ENCODE results near the gene LSMEM2. TPM values are rescaled to one million over a fixed set of nuclear protein-coding genes. Genes with fewer than 3 reads are reported as not detected.
"Not testable (repeated sequence)": the region's sequence is repeated elsewhere in the genome, so short reads cannot be mapped to it uniquely, and the experiment has no call there.

LSMEM2 gene
- total RNA-seq, 2 experiments from 2014 or later = not detected

- POLR2A ChIA-PET = interaction anchor here (1.6 to 5.1 kb wide), 2 partner anchors 11 to 98 kb away, joined by 6 to 47 read pairs; no protein-coding TSS in a partner anchor
- Mint-ChIP-seq H3K4me1 (peaks cover 46% of the 10 kb centered on the region), H3K9me3 (no peaks in the 10 kb centered on the region), H3K27ac (peak overlapping the region; percentile 70), H3K36me3 (peaks cover 21% of the 10 kb centered on the region), H3K4me3 (peak overlapping the region; percentile 100), H3K27me3 (no peaks in the 10 kb centered on the region)
- ATAC-seq (ENCODE audit: low read depth) (no peak), DNase-seq (no peak)
Measured at GRCh38 chr3:50239649-50240048, 39.2 kb upstream of the LSMEM2 start.

GRCh38 chr3:50241163-50241562, 37.7 kb upstream of the LSMEM2 start:
- Mint-ChIP-seq H3K27me3 (no peaks in the 10 kb centered on the region), H3K4me1 (peaks cover 51% of the 10 kb centered on the region), H3K27ac (peak overlapping the region; percentile 94), H3K4me3 (peak overlapping the region; percentile 85), H3K36me3 (peaks cover 21% of the 10 kb centered on the region), H3K9me3 (no peaks in the 10 kb centered on the region)
- POLR2A ChIA-PET = interaction anchor here (1.3 to 5.1 kb wide), 3 partner anchors 13 to 97 kb away, joined by 3 to 47 read pairs (median 6); no protein-coding TSS in a partner anchor
- DNase-seq (no peak), ATAC-seq (ENCODE audit: low read depth) (no peak)

- POLR2A ChIA-PET = interaction anchor here (0.6 to 5.1 kb wide), 5 partner anchors 10 to 99 kb away, joined by 3 to 47 read pairs (median 4); partner anchors contain the start of gene RASSF1
- H3K27me3 Mint-ChIP-seq = no peaks in the 10 kb centered on the region
- DNase-seq = peak; percentile 46
- H3K27ac Mint-ChIP-seq = peak overlapping the region; percentile 94
- H3K36me3 Mint-ChIP-seq = peaks cover 18% of the 10 kb centered on the region
- H3K9me3 Mint-ChIP-seq = no peaks in the 10 kb centered on the region
- no peak for ATAC-seq (ENCODE audit: low read depth)
- peaks cover 58% of the 10 kb centered on the region for H3K4me1 Mint-ChIP-seq
- peak overlapping the region; percentile 85 for H3K4me3 Mint-ChIP-seq
Measured at GRCh38 chr3:50241713-50242380, 37.0 kb upstream of the LSMEM2 start.

GRCh38 chr3:50242381-50242770, 36.5 kb upstream of the LSMEM2 start:
- peak overlapping the region; percentile 94 for H3K27ac Mint-ChIP-seq
- POLR2A ChIA-PET = interaction anchor here (0.6 to 5.1 kb wide), 6 partner anchors 14 to 99 kb away, joined by 3 to 47 read pairs (median 3); partner anchors contain the start of gene RASSF1
- ATAC-seq (ENCODE audit: low read depth) (no peak), DNase-seq (no peak)
- H3K9me3 Mint-ChIP-seq = no peaks in the 10 kb centered on the region
- H3K36me3 Mint-ChIP-seq = peaks cover 13% of the 10 kb centered on the region
- peaks cover 61% of the 10 kb centered on the region for H3K4me1 Mint-ChIP-seq
- peak overlapping the region; percentile 85 for H3K4me3 Mint-ChIP-seq
- H3K27me3 Mint-ChIP-seq = no peaks in the 10 kb centered on the region

GRCh38 chr3:50242851-50243542, 35.9 kb upstream of the LSMEM2 start:
- H3K27ac Mint-ChIP-seq = peak overlapping the region; percentile 94
- POLR2A ChIA-PET = interaction anchor here (0.6 to 5.1 kb wide), 6 partner anchors 7 to 98 kb away, joined by 3 to 47 read pairs (median 3); partner anchors contain the start of genes GNAI2 and RASSF1
- H3K4me1 Mint-ChIP-seq = peaks cover 60% of the 10 kb centered on the region
- no peak for ATAC-seq (ENCODE audit: low read depth)
- no peak for DNase-seq
- peak overlapping the region; percentile 85 for H3K4me3 Mint-ChIP-seq
- no peaks in the 10 kb centered on the region for H3K27me3 Mint-ChIP-seq
- no peaks in the 10 kb centered on the region for H3K9me3 Mint-ChIP-seq
- peaks cover 9% of the 10 kb centered on the region for H3K36me3 Mint-ChIP-seq

GRCh38 chr3:50243543-50243895, 35.4 kb upstream of the LSMEM2 start:
- POLR2A ChIA-PET = interaction anchor here (1.0 to 5.1 kb wide), 6 partner anchors 8 to 97 kb away, joined by 3 to 47 read pairs (median 4); partner anchors contain the start of genes GNAI2 and RASSF1
- Mint-ChIP-seq H3K36me3 (peaks cover 11% of the 10 kb centered on the region), H3K27me3 (no peaks in the 10 kb centered on the region), H3K4me3 (no peak overlapping the region), H3K9me3 (no peaks in the 10 kb centered on the region), H3K27ac (peak overlapping the region; percentile 94), H3K4me1 (peaks cover 60% of the 10 kb centered on the region)
- ATAC-seq (ENCODE audit: low read depth) = no peak
- no peak for DNase-seq

- H3K27me3 Mint-ChIP-seq, DNase-seq: not testable (repeated sequence)
Measured at GRCh38 chr3:50244813-50245212, 34.1 kb upstream of the LSMEM2 start.

GRCh38 chr3:50245251-50245745, 33.6 kb upstream of the LSMEM2 start:
- peak overlapping the region; percentile 86 for H3K4me3 Mint-ChIP-seq
- peaks cover 10% of the 10 kb centered on the region for H3K36me3 Mint-ChIP-seq
- no peak for DNase-seq
- no peak for ATAC-seq (ENCODE audit: low read depth)
- H3K27me3 Mint-ChIP-seq = no peaks in the 10 kb centered on the region
- POLR2A ChIA-PET = interaction anchor here (0.7 to 0.8 kb wide), 2 partner anchors 17 to 18 kb away, joined by 3 read pairs; no protein-coding TSS in a partner anchor
- H3K27ac Mint-ChIP-seq = peak overlapping the region; percentile 85
- H3K9me3 Mint-ChIP-seq = no peaks in the 10 kb centered on the region
- H3K4me1 Mint-ChIP-seq = peaks cover 54% of the 10 kb centered on the region

More at GRCh38 chr3:50244813-50245212, 34.1 kb upstream of the LSMEM2 start:
- Mint-ChIP-seq H3K27ac (peak overlapping the region; percentile 85), H3K4me3 (peak overlapping the region; percentile 86), H3K36me3 (peaks cover 10% of the 10 kb centered on the region), H3K4me1 (peaks cover 55% of the 10 kb centered on the region)
- POLR2A ChIA-PET = interaction anchor here (0.5 to 5.1 kb wide), 4 partner anchors 16 to 66 kb away, joined by 3 to 47 read pairs (median 3); no protein-coding TSS in a partner anchor
- not testable (repeated sequence) for H3K9me3 Mint-ChIP-seq; ATAC-seq (ENCODE audit: low read depth)

- POLR2A ChIA-PET = interaction anchor here (0.7 to 3.0 kb wide), 17 partner anchors 8 to 126 kb away, joined by 3 to 48 read pairs (median 5); partner anchors contain the start of genes GNAI2, HYAL2, HYAL3 and IFRD2
- Mint-ChIP-seq H3K27ac (peak overlapping the region; percentile 85), H3K4me1 (peaks cover 55% of the 10 kb centered on the region), H3K4me3 (peak overlapping the region; percentile 86), H3K36me3 (peaks cover 11% of the 10 kb centered on the region), H3K27me3 (no peaks in the 10 kb centered on the region), H3K9me3 (no peaks in the 10 kb centered on the region)
- peak; percentile 99 for DNase-seq
- ATAC-seq (ENCODE audit: low read depth) = peak; percentile 78
Measured at GRCh38 chr3:50245831-50246516, 32.9 kb upstream of the LSMEM2 start.

GRCh38 chr3:50246517-50246954, 32.4 kb upstream of the LSMEM2 start:
- DNase-seq (no peak), ATAC-seq (ENCODE audit: low read depth) (peak; percentile 84)
- Mint-ChIP-seq H3K9me3 (no peaks in the 10 kb centered on the region), H3K27me3 (no peaks in the 10 kb centered on the region), H3K4me1 (peaks cover 55% of the 10 kb centered on the region), H3K27ac (peak overlapping the region; percentile 85), H3K4me3 (peak overlapping the region; percentile 86), H3K36me3 (peaks cover 16% of the 10 kb centered on the region)
- POLR2A ChIA-PET = interaction anchor here (0.6 to 3.0 kb wide), 17 partner anchors 8 to 126 kb away, joined by 3 to 48 read pairs (median 5); partner anchors contain the start of genes GNAI2, HYAL2, HYAL3 and IFRD2

- Mint-ChIP-seq H3K9me3 (no peaks in the 10 kb centered on the region), H3K4me3 (no peak overlapping the region), H3K27ac (peak overlapping the region; percentile 69), H3K4me1 (peaks cover 41% of the 10 kb centered on the region), H3K27me3 (no peaks in the 10 kb centered on the region), H3K36me3 (peaks cover 12% of the 10 kb centered on the region)
- POLR2A ChIA-PET = interaction anchor here (3.0 kb wide), 1 partner anchor 12 kb away, joined by 48 read pairs; the partner anchor contains the start of gene GNAI2
- ATAC-seq (ENCODE audit: low read depth) (no peak), DNase-seq (no peak)
Measured at GRCh38 chr3:50248387-50248786, 30.5 kb upstream of the LSMEM2 start.

GRCh38 chr3:50249457-50249856, 29.4 kb upstream of the LSMEM2 start:
- ATAC-seq (ENCODE audit: low read depth) = no peak
- peaks cover 38% of the 10 kb centered on the region for H3K4me1 Mint-ChIP-seq
- peaks cover 14% of the 10 kb centered on the region for H3K36me3 Mint-ChIP-seq
- H3K27me3 Mint-ChIP-seq = no peaks in the 10 kb centered on the region
- DNase-seq = no peak
- H3K27ac Mint-ChIP-seq = no peak overlapping the region
- H3K9me3 Mint-ChIP-seq = no peaks in the 10 kb centered on the region
- POLR2A ChIA-PET = interaction anchor here (1.5 kb wide), 1 partner anchor 9 kb away, joined by 4 read pairs; no protein-coding TSS in a partner anchor
- H3K4me3 Mint-ChIP-seq = no peak overlapping the region

Measured in activated naive CD8-positive, alpha-beta T cell treated with anti-CD3 and anti-CD28 coated beads, Interleukin-2, amount 10 ng/mL, durations not matched to agents 7 days and 5 days (primary cell).